Right lobe of liver (tissue), 4 donors: ENCODE data around the gene RIT2.

Experiments
- POLR2A ChIP-seq: fragments of 450-650 bp; IDR thresholded peaks from one replicate; pipeline ENCODE4 v1.6.1; 2017; ENCODE audit warnings: antibody characterized with exemption, mild to moderate bottlenecking
- TF ChIP-seq, protein P1 (sequence below), 4 donors: fragments of 200-600 bp in 3 of 4; fragments of 450-650 bp in 1 of 4; IDR thresholded peaks; one replicate each; pipeline versions ENCODE4 v1.5.1 to v1.8.0; 2016 to 2022; ENCODE audit warnings: antibody characterized with exemption in 4 of 4, mild to moderate bottlenecking in 2 of 4
- donor health status: DM: no; HTN: no; CAD: no.
- donor health status: DM: no; HTN: no; CAD: no.
- donor health status: DM: no; HTN: yes; CAD: no.

DNA sequence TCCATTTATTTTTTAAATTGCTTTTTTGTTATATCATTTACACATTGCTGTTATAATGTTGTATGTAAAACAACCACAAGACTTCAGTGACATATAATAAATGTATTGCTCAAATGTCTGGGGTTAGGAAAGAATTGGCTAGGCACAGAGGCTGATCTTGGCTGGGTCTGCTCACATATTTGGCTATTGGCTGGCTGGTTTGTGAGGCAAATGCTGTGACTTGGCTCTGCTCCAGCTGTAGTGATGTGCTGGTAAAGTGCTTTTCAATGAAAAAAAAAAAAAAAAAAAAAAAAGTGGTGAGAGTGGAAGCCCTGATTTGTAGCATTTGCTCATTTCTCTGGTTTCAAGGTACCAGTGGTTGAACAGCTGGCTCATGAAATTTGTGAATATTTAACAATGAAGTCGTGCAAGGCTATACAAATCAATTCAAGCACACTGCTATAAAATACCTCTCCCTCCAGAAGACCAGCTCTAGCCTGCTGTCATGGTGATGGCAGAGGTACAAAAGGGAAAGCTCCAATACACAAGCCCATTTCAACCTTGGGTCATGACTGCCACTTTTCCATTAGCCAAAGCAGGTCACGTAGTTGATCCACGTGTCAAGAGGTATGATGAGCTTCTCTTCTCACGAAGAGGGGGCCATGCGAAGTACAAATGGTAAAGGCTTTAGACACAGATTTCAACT is 43.7 kb upstream of the RIT2 start:
- TF ChIP-seq, protein P1, sequence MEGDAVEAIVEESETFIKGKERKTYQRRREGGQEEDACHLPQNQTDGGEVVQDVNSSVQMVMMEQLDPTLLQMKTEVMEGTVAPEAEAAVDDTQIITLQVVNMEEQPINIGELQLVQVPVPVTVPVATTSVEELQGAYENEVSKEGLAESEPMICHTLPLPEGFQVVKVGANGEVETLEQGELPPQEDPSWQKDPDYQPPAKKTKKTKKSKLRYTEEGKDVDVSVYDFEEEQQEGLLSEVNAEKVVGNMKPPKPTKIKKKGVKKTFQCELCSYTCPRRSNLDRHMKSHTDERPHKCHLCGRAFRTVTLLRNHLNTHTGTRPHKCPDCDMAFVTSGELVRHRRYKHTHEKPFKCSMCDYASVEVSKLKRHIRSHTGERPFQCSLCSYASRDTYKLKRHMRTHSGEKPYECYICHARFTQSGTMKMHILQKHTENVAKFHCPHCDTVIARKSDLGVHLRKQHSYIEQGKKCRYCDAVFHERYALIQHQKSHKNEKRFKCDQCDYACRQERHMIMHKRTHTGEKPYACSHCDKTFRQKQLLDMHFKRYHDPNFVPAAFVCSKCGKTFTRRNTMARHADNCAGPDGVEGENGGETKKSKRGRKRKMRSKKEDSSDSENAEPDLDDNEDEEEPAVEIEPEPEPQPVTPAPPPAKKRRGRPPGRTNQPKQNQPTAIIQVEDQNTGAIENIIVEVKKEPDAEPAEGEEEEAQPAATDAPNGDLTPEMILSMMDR (IDR thresholded peaks at IDR 0.05), result no peak
- no peak for TF ChIP-seq POLR2A
